GM12878 (cell line): Measurements from ENCODE around the gene PRR35. TPM values are rescaled to one million over a fixed set of nuclear protein-coding genes. Genes with fewer than 3 reads are reported as not detected.

Experiments used
- NFIC ChIP-seq: IDR thresholded peaks from 2 replicates; pipeline ENCODE4 v1.6.1; 2012; ENCODE audit warnings: low read depth, mild to moderate bottlenecking, inconsistent platforms, low read length, moderate library complexity
- polyA plus RNA-seq, 11 experiments: library from polyadenylated mRNA; depleted of rRNA in 4 of 11; unstranded in 6 of 11; stranded (reverse) in 5 of 11; fragments of >200 nt; fragmentation: Nextera tagmentation in 4 of 11; fragmentation: Illumina TruSeq in 1 of 11; extraction: Ambion mirVana in 4 of 11; extraction: Trizol in 1 of 11; gene quantifications; 1 replicate in 1 of 11; 2 replicates in 10 of 11; pipeline versions ENCODE4 v1.2.1 to v1.2.3, GENCODE V29; 2011 to 2016; ENCODE audit warnings: inconsistent platforms in 2 of 11, missing spikeins in 2 of 11, low read depth in 1 of 11
- total RNA-seq, 4 experiments: library from RNA; depleted of rRNA in 3 of 4; stranded (reverse); fragments of >200 nt in 3 of 4; fragmentation: Illumina TruSeq in 1 of 4; extraction: Trizol in 1 of 4; gene quantifications; 2 replicates each; pipeline versions ENCODE4 v1.2.1 to v1.2.3, GENCODE V29; 2013 to 2021
- TF ChIP-seq, protein P1 (sequence below): fragments of 450-650 bp; IDR thresholded peaks from 2 replicates; pipeline ENCODE4 v1.6.1; 2017; ENCODE audit warnings: mild to moderate bottlenecking, low read depth, inconsistent platforms; ENCODE audit not compliant: poor library complexity, severe bottlenecking
- TF ChIP-seq, protein P2 (sequence below): fragments of 450-650 bp; IDR thresholded peaks from 2 replicates; pipeline ENCODE4 v1.6.1; 2018; ENCODE audit warnings: mild to moderate bottlenecking, low read depth, moderate library complexity; ENCODE audit not compliant: partially characterized antibody
- TF ChIP-seq, protein P3 (sequence below): fragments of 450-650 bp; IDR thresholded peaks from 2 replicates; pipeline ENCODE4 v1.6.1; 2016; ENCODE audit warnings: mild to moderate bottlenecking

The PRR35 gene
- total and polyA plus RNA-seq, 10 of the 15 experiments (the other 5 are each of a cell fraction or from before 2014, with no cell fraction given): not detected

DNA sequence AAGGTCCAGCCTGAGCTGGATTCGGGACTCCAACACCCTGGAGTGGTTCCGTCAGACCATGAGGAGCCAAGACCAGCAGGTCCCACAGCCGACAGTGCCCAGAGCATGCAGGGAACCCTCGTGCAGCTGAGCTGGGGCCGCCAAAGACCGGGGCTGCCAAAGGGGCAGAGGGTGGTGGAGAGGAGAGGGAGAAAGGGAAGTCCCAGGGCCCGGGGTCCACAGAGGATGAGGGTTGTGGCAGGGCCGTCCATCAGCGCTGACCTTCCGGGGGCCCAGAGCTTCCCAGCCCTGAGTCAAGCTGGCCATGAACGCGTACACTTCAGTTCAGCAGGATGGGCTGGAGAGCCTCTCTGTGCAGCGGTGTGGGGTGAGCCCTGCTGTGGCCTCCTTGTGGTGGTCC, 39.3 kb upstream of the PRR35 start (continued):
- TF ChIP-seq, protein P1, sequence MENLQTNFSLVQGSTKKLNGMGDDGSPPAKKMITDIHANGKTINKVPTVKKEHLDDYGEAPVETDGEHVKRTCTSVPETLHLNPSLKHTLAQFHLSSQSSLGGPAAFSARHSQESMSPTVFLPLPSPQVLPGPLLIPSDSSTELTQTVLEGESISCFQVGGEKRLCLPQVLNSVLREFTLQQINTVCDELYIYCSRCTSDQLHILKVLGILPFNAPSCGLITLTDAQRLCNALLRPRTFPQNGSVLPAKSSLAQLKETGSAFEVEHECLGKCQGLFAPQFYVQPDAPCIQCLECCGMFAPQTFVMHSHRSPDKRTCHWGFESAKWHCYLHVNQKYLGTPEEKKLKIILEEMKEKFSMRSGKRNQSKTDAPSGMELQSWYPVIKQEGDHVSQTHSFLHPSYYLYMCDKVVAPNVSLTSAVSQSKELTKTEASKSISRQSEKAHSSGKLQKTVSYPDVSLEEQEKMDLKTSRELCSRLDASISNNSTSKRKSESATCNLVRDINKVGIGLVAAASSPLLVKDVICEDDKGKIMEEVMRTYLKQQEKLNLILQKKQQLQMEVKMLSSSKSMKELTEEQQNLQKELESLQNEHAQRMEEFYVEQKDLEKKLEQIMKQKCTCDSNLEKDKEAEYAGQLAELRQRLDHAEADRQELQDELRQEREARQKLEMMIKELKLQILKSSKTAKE: no peak
- TF ChIP-seq, protein P2, sequence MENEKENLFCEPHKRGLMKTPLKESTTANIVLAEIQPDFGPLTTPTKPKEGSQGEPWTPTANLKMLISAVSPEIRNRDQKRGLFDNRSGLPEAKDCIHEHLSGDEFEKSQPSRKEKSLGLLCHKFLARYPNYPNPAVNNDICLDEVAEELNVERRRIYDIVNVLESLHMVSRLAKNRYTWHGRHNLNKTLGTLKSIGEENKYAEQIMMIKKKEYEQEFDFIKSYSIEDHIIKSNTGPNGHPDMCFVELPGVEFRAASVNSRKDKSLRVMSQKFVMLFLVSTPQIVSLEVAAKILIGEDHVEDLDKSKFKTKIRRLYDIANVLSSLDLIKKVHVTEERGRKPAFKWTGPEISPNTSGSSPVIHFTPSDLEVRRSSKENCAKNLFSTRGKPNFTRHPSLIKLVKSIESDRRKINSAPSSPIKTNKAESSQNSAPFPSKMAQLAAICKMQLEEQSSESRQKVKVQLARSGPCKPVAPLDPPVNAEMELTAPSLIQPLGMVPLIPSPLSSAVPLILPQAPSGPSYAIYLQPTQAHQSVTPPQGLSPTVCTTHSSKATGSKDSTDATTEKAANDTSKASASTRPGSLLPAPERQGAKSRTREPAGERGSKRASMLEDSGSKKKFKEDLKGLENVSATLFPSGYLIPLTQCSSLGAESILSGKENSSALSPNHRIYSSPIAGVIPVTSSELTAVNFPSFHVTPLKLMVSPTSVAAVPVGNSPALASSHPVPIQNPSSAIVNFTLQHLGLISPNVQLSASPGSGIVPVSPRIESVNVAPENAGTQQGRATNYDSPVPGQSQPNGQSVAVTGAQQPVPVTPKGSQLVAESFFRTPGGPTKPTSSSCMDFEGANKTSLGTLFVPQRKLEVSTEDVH: no peak
- TF ChIP-seq NFIC: no peak
- TF ChIP-seq, protein P3, sequence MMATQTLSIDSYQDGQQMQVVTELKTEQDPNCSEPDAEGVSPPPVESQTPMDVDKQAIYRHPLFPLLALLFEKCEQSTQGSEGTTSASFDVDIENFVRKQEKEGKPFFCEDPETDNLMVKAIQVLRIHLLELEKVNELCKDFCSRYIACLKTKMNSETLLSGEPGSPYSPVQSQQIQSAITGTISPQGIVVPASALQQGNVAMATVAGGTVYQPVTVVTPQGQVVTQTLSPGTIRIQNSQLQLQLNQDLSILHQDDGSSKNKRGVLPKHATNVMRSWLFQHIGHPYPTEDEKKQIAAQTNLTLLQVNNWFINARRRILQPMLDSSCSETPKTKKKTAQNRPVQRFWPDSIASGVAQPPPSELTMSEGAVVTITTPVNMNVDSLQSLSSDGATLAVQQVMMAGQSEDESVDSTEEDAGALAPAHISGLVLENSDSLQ: no peak
